HG02885 (cell line): ENCODE measurements around the gene RAD9B.

Experiments
- ATAC-seq: cut with Tn5 transposase; IDR thresholded peaks from one replicate; pipeline ENCODE4 v1.9.1; 2021; ENCODE audit warnings: mild to moderate bottlenecking; ENCODE audit not compliant: unreplicated experiment, poor library complexity

Gene RAD9B

DNA sequence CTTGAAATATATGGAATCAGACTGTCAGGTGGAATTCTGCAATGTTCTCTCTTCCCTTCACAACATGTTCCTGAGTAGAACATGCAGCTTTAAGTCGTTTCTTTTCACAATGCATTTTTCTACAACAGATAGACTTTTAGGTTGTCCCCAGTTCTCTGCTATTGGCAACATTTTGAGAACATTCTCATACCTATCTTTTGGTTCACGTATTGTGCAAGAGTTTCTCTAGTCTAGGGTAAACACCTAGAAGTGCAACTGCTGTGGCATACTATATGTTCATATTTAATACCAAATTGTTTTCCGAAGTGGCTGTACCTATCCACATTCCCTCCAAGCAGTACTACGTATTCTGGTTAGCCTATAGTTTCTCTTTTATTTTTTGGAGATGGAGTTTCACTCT is 48.9 kb downstream of the RAD9B start:
- ATAC-seq, result no peak
